Parathyroid adenoma (tissue), 2 donors: ENCODE data around the gene MAN2B1.
"Not testable (repeated sequence)": the region's sequence is repeated elsewhere in the genome, so short reads cannot be mapped to it uniquely, and the experiment has no call there.

Source experiments
- H2AFZ ChIP-seq: fragments of 300-600 bp; sonication (generic); one replicate; pipeline ENCODE4 v1.7.0; 2017; ENCODE audit warnings: antibody characterized with exemption, mild to moderate bottlenecking
- H3K27ac ChIP-seq: fragments of 300-600 bp; sonication (generic); one replicate; pipeline ENCODE4 v1.7.0; 2017
- H3K27me3 ChIP-seq: fragments of 300-600 bp; sonication (generic); one replicate; pipeline ENCODE4 v1.7.0; 2017; ENCODE audit warnings: low read length; ENCODE audit not compliant: control insufficient read depth, insufficient read depth
- H3K36me3 ChIP-seq: fragments of 300-600 bp; sonication (generic); one replicate; pipeline ENCODE4 v1.7.0; 2017; ENCODE audit warnings: low read length; ENCODE audit not compliant: control insufficient read depth, insufficient read depth
- H3K4me1 ChIP-seq: fragments of 300-600 bp; sonication (generic); one replicate; pipeline ENCODE4 v1.7.0; 2017; ENCODE audit warnings: control low read depth
- H3K4me2 ChIP-seq: fragments of 300-600 bp; sonication (generic); one replicate; pipeline ENCODE4 v1.7.0; 2017; ENCODE audit warnings: low read length
- H3K4me3 ChIP-seq: fragments of 300-600 bp; sonication (generic); one replicate; pipeline ENCODE4 v1.7.0; 2017; ENCODE audit warnings: low read depth, low read length
- H3K79me2 ChIP-seq: fragments of 300-600 bp; sonication (generic); one replicate; pipeline ENCODE4 v1.7.0; 2017; ENCODE audit warnings: control low read depth
- H3K9ac ChIP-seq: fragments of 300-600 bp; sonication (generic); one replicate; pipeline ENCODE4 v1.7.0; 2017; ENCODE audit warnings: mild to moderate bottlenecking
- H3K9me3 ChIP-seq: fragments of 300-600 bp; sonication (generic); one replicate; pipeline ENCODE4 v1.7.0; 2017; ENCODE audit warnings: low read length; ENCODE audit not compliant: control insufficient read depth
- CTCF ChIP-seq: fragments of 300-600 bp; sonication (generic); IDR thresholded peaks from one replicate; pipeline ENCODE4 v1.7.0; 2017; ENCODE audit warnings: antibody characterized with exemption, mild to moderate bottlenecking
- donor health status: primary hyperparathyroidism.

The MAN2B1 gene

GRCh38 chr19:12703046-12703445 is 36.5 kb upstream of the MAN2B1 start:
- H2AFZ ChIP-seq, result no peak overlapping the region
- H3K9me3 ChIP-seq, result no peaks in the 10 kb centered on the region
- H3K27me3 ChIP-seq, result no peaks in the 10 kb centered on the region
- no peak overlapping the region for H3K4me2 ChIP-seq
- H3K27ac ChIP-seq, result no peak overlapping the region
- TF ChIP-seq CTCF, result no peak
- H3K36me3 ChIP-seq, result no peaks in the 10 kb centered on the region
- H3K79me2 ChIP-seq, result peaks cover 4% of the 10 kb centered on the region
- no peak overlapping the region for H3K4me3 ChIP-seq
- H3K9ac ChIP-seq, result no peak overlapping the region
- no peaks in the 10 kb centered on the region for H3K4me1 ChIP-seq

- H3K27me3 ChIP-seq, result no peaks in the 10 kb centered on the region
- H3K4me3 ChIP-seq, result no peak overlapping the region
- H3K4me1 ChIP-seq, result no peaks in the 10 kb centered on the region
- no peak overlapping the region for H3K9ac ChIP-seq
- no peak overlapping the region for H3K27ac ChIP-seq
- H2AFZ ChIP-seq, result no peak overlapping the region
- no peak for TF ChIP-seq CTCF
- no peaks in the 10 kb centered on the region for H3K36me3 ChIP-seq
- H3K9me3 ChIP-seq, result no peaks in the 10 kb centered on the region
- no peak overlapping the region for H3K4me2 ChIP-seq
- H3K79me2 ChIP-seq, result peaks cover 4% of the 10 kb centered on the region
These were observed 35.2 kb upstream of the MAN2B1 start for GRCh38 chr19:12701596-12702282.

- no peaks in the 10 kb centered on the region for H3K4me1 ChIP-seq
- H3K9ac ChIP-seq, result no peak overlapping the region
- no peaks in the 10 kb centered on the region for H3K9me3 ChIP-seq
- no peak overlapping the region for H2AFZ ChIP-seq
- H3K27ac ChIP-seq, result no peak overlapping the region
- H3K36me3 ChIP-seq, result no peaks in the 10 kb centered on the region
- H3K79me2 ChIP-seq, result peaks cover under 1% of the 10 kb centered on the region
- H3K4me2 ChIP-seq, result no peak overlapping the region
- no peak overlapping the region for H3K4me3 ChIP-seq
- H3K27me3 ChIP-seq, result no peaks in the 10 kb centered on the region
- TF ChIP-seq CTCF, result no peak
These were observed 31.6 kb upstream of the MAN2B1 start for GRCh38 chr19:12698138-12698537.

- not testable (repeated sequence) for H3K4me2 ChIP-seq, H3K27me3 ChIP-seq, H3K36me3 ChIP-seq, H3K79me2 ChIP-seq, H3K4me3 ChIP-seq, H3K27ac ChIP-seq, H3K9ac ChIP-seq, H2AFZ ChIP-seq, H3K9me3 ChIP-seq, H3K4me1 ChIP-seq
These were observed 30.9 kb upstream of the MAN2B1 start for GRCh38 chr19:12697425-12697824.

- Histone ChIP-seq H3K4me1 (no peaks in the 10 kb centered on the region), H3K36me3 (no peaks in the 10 kb centered on the region), H2AFZ (peak within 1 kb of the TSS; percentile 99), H3K9ac (peak within 1 kb of the TSS; percentile 21), H3K27ac (peak within 1 kb of the TSS; percentile 74), H3K27me3 (no peaks in the 10 kb centered on the region), H3K4me2 (peak within 1 kb of the TSS; percentile 72), H3K4me3 (peak within 1 kb of the TSS; percentile 68), H3K9me3 (no peaks in the 10 kb centered on the region), H3K79me2 (no peaks in the 10 kb centered on the region)
- no peak for TF ChIP-seq CTCF
These were observed 30.1 kb upstream of the MAN2B1 start, which contains the start of gene FBXW9 for GRCh38 chr19:12696366-12697335. TSS of gene FBXW9 (minus strand) at chr19:12696631. CDS start at chr19:12696581, 50 bp downstream.
